Caco-2 (cell line): Measurements from ENCODE around the gene IMPDH2. TPM values are rescaled to one million over a fixed set of nuclear protein-coding genes. Genes with fewer than 3 reads are reported as not detected.

Experiments used
- BruUV-seq: library from RNA; stranded (reverse); fragments of 400-500 nt; replicated peaks from 2 replicates; lab custom pipeline; 2021; lab: Mats Ljungman, UMichigan
- CTCF ChIA-PET: fragments of 300-600 bp; sonication (Branson Sonifier 250); formaldehyde crosslinking; loops from one replicate; lab custom pipeline; 2022; ENCODE audit warnings: antibody characterized with exemption; lab: Charles Lee
- POLR2A ChIA-PET: fragments of 300-600 bp; sonication (Branson Sonifier 250); formaldehyde crosslinking; loops from one replicate; lab custom pipeline; 2022; ENCODE audit warnings: antibody characterized with exemption; lab: Charles Lee
- DNase-seq, 2 experiments: peaks; one replicate each; pipeline versions ENCODE4 v3.0.0 to v3.0.0-alpha.2; 2020 to 2022
- H3K27me3 ChIP-seq: replicated peaks from 2 replicates; pipeline ENCODE4 v1.6.0; 2011; ENCODE audit warnings: low read length; ENCODE audit not compliant: control insufficient read depth, insufficient read depth
- H3K36me3 ChIP-seq: 2 replicates; pipeline ENCODE4 v1.5.1; 2011; ENCODE audit warnings: low read length; ENCODE audit not compliant: control insufficient read depth, insufficient read depth
- H3K4me1 ChIP-seq: fragments of 250-450 bp; sonication (Bioruptor Pico); 2 replicates; pipeline ENCODE4 v1.5.1; 2020; ENCODE audit warnings: mild to moderate bottlenecking
- H3K4me3 ChIP-seq: 2 replicates; pipeline ENCODE4 v1.5.1; 2011; ENCODE audit warnings: low read depth, mild to moderate bottlenecking, control low read depth, low read length
- H3K9me3 ChIP-seq: fragments of 250-450 bp; sonication (Bioruptor Pico); 2 replicates; pipeline ENCODE4 v1.5.1; 2020; ENCODE audit warnings: mild to moderate bottlenecking, moderate library complexity
- H3K27ac Mint-ChIP-seq: one replicate; pipeline ENCODE4 v1.8.0; 2022; ENCODE audit warnings: mixed read lengths; ENCODE audit not compliant: unreplicated experiment
- H3K27me3 Mint-ChIP-seq: one replicate; pipeline ENCODE4 v1.8.0; 2022; ENCODE audit warnings: mixed read lengths; ENCODE audit not compliant: insufficient read depth, unreplicated experiment
- H3K36me3 Mint-ChIP-seq: one replicate; pipeline ENCODE4 v1.8.0; 2022; ENCODE audit warnings: mild to moderate bottlenecking, mixed read lengths; ENCODE audit not compliant: insufficient read depth, unreplicated experiment
- H3K4me1 Mint-ChIP-seq: one replicate; pipeline ENCODE4 v1.8.0; 2022; ENCODE audit warnings: low read depth, mixed read lengths; ENCODE audit not compliant: unreplicated experiment
- H3K4me3 Mint-ChIP-seq: one replicate; pipeline ENCODE4 v1.8.0; 2022; ENCODE audit warnings: mild to moderate bottlenecking, moderate library complexity, mixed read lengths; ENCODE audit not compliant: unreplicated experiment
- H3K9me3 Mint-ChIP-seq: one replicate; pipeline ENCODE4 v1.8.0; 2022; ENCODE audit warnings: mixed read lengths; ENCODE audit not compliant: unreplicated experiment
- intact Hi-C: fragments of 100-400 bp; cut with micrococcal nuclease; formaldehyde crosslinking; loops from one replicate; pipeline ENCODE4 v1.10.0; 2022; ENCODE audit not compliant: unreplicated experiment
- total RNA-seq: library from RNA; stranded (reverse); gene quantifications from 2 replicates; pipeline ENCODE4 v1.2.3, GENCODE V29; 2022
- TF ChIP-seq, protein P1 (sequence below), 2 experiments: fragments of 200-600 bp in 1 of 2; IDR thresholded peaks; 1 replicate in 1 of 2; 2 replicates in 1 of 2; pipeline versions ENCODE4 v1.5.1 to v1.8.0; 2011 to 2022; ENCODE audit warnings: antibody characterized with exemption in 1 of 2, control low read depth in 1 of 2, inconsistent platforms in 1 of 2, low read depth in 1 of 2, low read length in 1 of 2, mild to moderate bottlenecking in 1 of 2, moderate library complexity in 1 of 2; ENCODE audit not compliant: insufficient read depth in 1 of 2, severe bottlenecking in 1 of 2, unreplicated experiment in 1 of 2

Gene IMPDH2
- total RNA-seq, 1 experiment from 2014 or later = 233 TPM

- POLR2A ChIA-PET = interaction anchor here (0.5 to 2.8 kb wide), 17 partner anchors 12 to 334 kb away, joined by 3 to 92 read pairs (median 9); partner anchors contain the start of genes ARIH2, DALRD3, IMPDH2 and IP6K2
- TSS peak; percentile 95 for BruUV-seq
- peak overlapping the region; percentile 92 for H3K4me3 ChIP-seq
- Mint-ChIP-seq H3K27ac (peak overlapping the region; percentile 98), H3K9me3 (no peaks in the 10 kb centered on the region), H3K4me3 (peak overlapping the region; percentile 94), H3K36me3 (peaks cover 58% of the 10 kb centered on the region), H3K4me1 (peaks cover 13% of the 10 kb centered on the region), H3K27me3 (no peaks in the 10 kb centered on the region)
- DNase-seq = no peak
- CTCF ChIA-PET = interaction anchor here (0.7 to 2.0 kb wide), 11 partner anchors 10 to 797 kb away, joined by 3 to 54 read pairs (median 4); partner anchors contain the start of genes DALRD3, INKA1, NDUFAF3 and P4HTM
- H3K27me3 ChIP-seq = no peaks in the 10 kb centered on the region
- no peaks in the 10 kb centered on the region for H3K9me3 ChIP-seq
- TF ChIP-seq, protein P1, sequence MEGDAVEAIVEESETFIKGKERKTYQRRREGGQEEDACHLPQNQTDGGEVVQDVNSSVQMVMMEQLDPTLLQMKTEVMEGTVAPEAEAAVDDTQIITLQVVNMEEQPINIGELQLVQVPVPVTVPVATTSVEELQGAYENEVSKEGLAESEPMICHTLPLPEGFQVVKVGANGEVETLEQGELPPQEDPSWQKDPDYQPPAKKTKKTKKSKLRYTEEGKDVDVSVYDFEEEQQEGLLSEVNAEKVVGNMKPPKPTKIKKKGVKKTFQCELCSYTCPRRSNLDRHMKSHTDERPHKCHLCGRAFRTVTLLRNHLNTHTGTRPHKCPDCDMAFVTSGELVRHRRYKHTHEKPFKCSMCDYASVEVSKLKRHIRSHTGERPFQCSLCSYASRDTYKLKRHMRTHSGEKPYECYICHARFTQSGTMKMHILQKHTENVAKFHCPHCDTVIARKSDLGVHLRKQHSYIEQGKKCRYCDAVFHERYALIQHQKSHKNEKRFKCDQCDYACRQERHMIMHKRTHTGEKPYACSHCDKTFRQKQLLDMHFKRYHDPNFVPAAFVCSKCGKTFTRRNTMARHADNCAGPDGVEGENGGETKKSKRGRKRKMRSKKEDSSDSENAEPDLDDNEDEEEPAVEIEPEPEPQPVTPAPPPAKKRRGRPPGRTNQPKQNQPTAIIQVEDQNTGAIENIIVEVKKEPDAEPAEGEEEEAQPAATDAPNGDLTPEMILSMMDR (IDR thresholded peaks at IDR 0.05; ENCODE audit: insufficient read depth in 1 of 2, low read depth in 1 of 2, low read length in 1 of 2, severe bottlenecking in 1 of 2, unreplicated experiment in 1 of 2) = no peak
- peaks cover 26% of the 10 kb centered on the region for H3K4me1 ChIP-seq
- intact Hi-C loops = loop anchor here (2.0 kb wide), 1 partner anchor 18 kb away; no protein-coding TSS in a partner anchor
- H3K36me3 ChIP-seq = no peaks in the 10 kb centered on the region; the same call in 1 of the 2 replicates
Measured at GRCh38 chr3:49006408-49007067, 22.7 kb downstream of the IMPDH2 start.

GRCh38 chr3:49005998-49006397 lies 23.2 kb downstream of the IMPDH2 start:
- H3K4me3 Mint-ChIP-seq = peak overlapping the region; percentile 94
- H3K27me3 Mint-ChIP-seq = no peaks in the 10 kb centered on the region

GRCh38 chr3:49005303-49005680 lies 23.9 kb downstream of the IMPDH2 start:
- no peak overlapping the region for H3K4me3 Mint-ChIP-seq
- peaks cover 13% of the 10 kb centered on the region for H3K4me1 Mint-ChIP-seq
- CTCF ChIA-PET = interaction anchor here (1.5 kb wide), 1 partner anchor 17 kb away, joined by 7 read pairs; no protein-coding TSS in a partner anchor
- no peaks in the 10 kb centered on the region for H3K9me3 Mint-ChIP-seq
- TF ChIP-seq, protein P1 (IDR thresholded peaks at IDR 0.05; ENCODE audit: insufficient read depth in 1 of 2, low read depth in 1 of 2, low read length in 1 of 2, severe bottlenecking in 1 of 2, unreplicated experiment in 1 of 2) = no peak
- Histone ChIP-seq H3K27me3 (no peaks in the 10 kb centered on the region), H3K36me3 (no peaks in the 10 kb centered on the region; the same call in 1 of the 2 replicates), H3K4me3 (no peak overlapping the region), H3K9me3 (no peaks in the 10 kb centered on the region), H3K4me1 (peaks cover 26% of the 10 kb centered on the region)
- H3K36me3 Mint-ChIP-seq = peaks cover 55% of the 10 kb centered on the region
- no peak overlapping the region for H3K27ac Mint-ChIP-seq
- H3K27me3 Mint-ChIP-seq = no peaks in the 10 kb centered on the region
- BruUV-seq = no TSS peak
- POLR2A ChIA-PET = no interaction called here
- intact Hi-C loops = no loop called here
- DNase-seq = no peak

More at GRCh38 chr3:49005998-49006397, 23.2 kb downstream of the IMPDH2 start:
- H3K27ac Mint-ChIP-seq = peak overlapping the region; percentile 98
- no peaks in the 10 kb centered on the region for H3K9me3 Mint-ChIP-seq
- Histone ChIP-seq H3K27me3 (no peaks in the 10 kb centered on the region), H3K9me3 (no peaks in the 10 kb centered on the region), H3K4me3 (peak overlapping the region; percentile 92), H3K36me3 (no peaks in the 10 kb centered on the region; the same call in 1 of the 2 replicates), H3K4me1 (peaks cover 26% of the 10 kb centered on the region)
- no peak for DNase-seq
- peaks cover 13% of the 10 kb centered on the region for H3K4me1 Mint-ChIP-seq
- TF ChIP-seq, protein P1 (IDR thresholded peaks at IDR 0.05; ENCODE audit: insufficient read depth in 1 of 2, low read depth in 1 of 2, low read length in 1 of 2, severe bottlenecking in 1 of 2, unreplicated experiment in 1 of 2) = no peak
- no TSS peak for BruUV-seq
- intact Hi-C loops = loop anchor here (2.0 kb wide), 1 partner anchor 17 kb away; no protein-coding TSS in a partner anchor
- CTCF ChIA-PET = interaction anchor here (1.5 kb wide), 1 partner anchor 18 kb away, joined by 7 read pairs; no protein-coding TSS in a partner anchor
- POLR2A ChIA-PET = interaction anchor here (2.8 kb wide), 1 partner anchor 16 kb away, joined by 92 read pairs; the partner anchor contains the start of gene NDUFAF3
- H3K36me3 Mint-ChIP-seq = peaks cover 55% of the 10 kb centered on the region
